Measurements from ENCODE around the gene VRK3. TPM values are rescaled to one million over a fixed set of nuclear protein-coding genes. Genes with fewer than 3 reads are reported as not detected.

The VRK3 gene
- polyA plus RNA-seq, 10 donors: 15.1 to 23.0 (median 19.6) TPM

GRCh38 chr19:49932041-49932451 lies 93.1 kb downstream of the VRK3 start:
- DNase-seq: no peak

GRCh38 chr19:49931293-49932040 lies 93.7 kb downstream of the VRK3 start:
- DNase-seq: no peak

- DNase-seq: no peak
These were observed 94.6 kb downstream of the VRK3 start for GRCh38 chr19:49930483-49931011.

DNA sequence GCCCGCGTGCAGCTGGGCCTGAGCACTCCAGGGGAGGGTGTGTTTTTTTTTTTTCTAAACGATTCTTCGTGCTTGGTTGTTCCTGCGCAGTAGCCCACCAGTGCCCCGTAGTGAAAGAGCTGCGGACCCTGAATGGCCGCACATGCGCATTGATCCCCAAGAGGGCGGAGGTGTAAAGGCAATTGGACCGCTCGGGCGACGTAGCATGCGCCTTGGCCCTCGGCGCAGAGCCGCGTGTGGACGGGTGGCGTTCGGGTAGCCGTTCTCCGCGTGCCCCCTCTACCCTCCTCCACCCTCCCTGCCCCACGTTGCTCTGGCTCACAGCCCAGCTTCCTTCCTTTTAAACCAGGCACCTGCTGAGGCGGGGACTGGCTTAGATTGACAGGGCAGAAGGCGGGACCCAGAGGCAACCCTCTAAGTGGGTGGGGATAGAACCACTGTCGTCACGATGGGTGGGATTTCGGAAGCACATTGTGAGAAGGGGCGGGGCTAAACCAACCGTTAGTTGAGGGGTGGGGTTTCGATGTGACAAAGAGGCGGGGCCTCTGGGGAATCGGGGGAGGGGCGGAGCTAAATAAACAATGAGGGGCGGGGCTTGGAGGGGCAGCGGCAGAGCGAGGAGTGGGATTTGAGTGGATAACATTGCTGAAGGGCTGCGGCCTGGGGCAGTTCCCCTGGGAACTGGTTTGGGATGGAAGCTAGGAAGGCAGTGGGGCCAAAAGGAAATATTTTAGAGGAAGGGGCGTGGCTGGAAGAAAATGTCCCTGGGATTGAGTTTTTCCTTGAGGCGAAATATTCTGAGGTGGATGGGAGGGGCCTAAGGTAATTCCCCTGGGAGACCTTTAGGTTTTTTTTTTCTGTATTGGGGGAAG lies 95.3 kb downstream of the VRK3 start:
- peak; percentile 93 to 98 (median 93) for DNase-seq

- peak; percentile 49 to 98 (median 96) for DNase-seq
These were observed 96.0 kb downstream of the VRK3 start, which contains the start of the genes ATF5 and NUP62 for GRCh38 chr19:49929121-49929610. Gene ATF5, plus strand, starts transcription at chr19:49929205. Its CDS starts 1,646 bp downstream, at chr19:49930851. Gene NUP62, minus strand, starts transcription at chr19:49929504. Its CDS starts 19,697 bp downstream, at chr19:49909807.

DNA sequence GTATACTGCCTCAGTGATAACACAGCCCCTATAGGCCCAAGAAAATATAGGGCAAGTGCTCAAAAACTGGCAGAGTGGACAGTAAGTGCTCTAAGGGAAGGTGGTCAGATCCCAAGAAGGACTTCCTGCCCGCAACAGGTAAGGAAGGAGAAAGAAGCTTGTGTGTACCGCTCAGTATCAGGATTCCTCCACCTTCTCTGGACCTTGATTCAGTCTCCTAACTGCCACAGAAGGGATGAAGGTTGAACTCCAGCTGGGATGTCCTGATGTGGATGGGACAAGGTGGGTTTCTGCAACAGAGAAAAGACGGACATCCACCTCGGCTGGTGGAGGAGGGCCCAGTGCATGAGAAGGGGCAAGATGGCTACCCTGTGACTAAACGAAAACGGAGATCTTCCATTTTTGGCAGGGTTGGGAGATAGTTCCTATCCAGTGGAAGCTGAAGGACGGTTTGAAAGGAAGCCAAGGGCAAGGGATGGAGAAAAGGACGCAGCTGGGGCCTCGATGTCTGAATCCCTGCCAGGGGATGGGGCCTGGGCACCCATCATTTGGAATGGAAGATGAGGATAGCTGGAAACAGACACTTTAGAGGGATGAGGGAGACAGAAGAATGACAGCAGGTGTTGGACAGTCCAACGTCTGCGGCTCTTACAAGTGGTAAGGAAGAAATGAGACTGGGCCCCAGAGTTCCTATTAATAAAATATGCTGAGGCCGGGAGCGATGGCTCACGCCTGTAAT lies 97.5 kb downstream of the VRK3 start:
- no peak for DNase-seq

- DNase-seq: no peak
These were observed 98.7 kb downstream of the VRK3 start for GRCh38 chr19:49926515-49926914.

Other genes starting within 250 kb of the VRK3 start
- 10 to 100 TPM; 13.3 to 21.5 (median 16.0) TPM for gene FUZ, start 212.1 kb downstream of the VRK3 start, polyA plus RNA-seq (ENCODE audit: insufficient read length in 10 of 10)
- gene MED25, start 207.1 kb downstream of the VRK3 start, polyA plus RNA-seq (ENCODE audit: insufficient read length in 10 of 10): 10 to 100 TPM; 22.4 to 33.5 (median 29.0) TPM
- gene PTOV1, start 174.2 kb downstream of the VRK3 start, polyA plus RNA-seq (ENCODE audit: insufficient read length in 10 of 10): 100 to 1,000 TPM; 162 to 212 (median 191) TPM
- gene PNKP, start 157.8 kb downstream of the VRK3 start, polyA plus RNA-seq (ENCODE audit: insufficient read length in 10 of 10): 10 to 100 TPM; 17.2 to 41.4 (median 26.2) TPM
- 10 to 100 TPM; 27.4 to 39.4 (median 32.2) TPM for gene AKT1S1, start 148.0 kb downstream of the VRK3 start, polyA plus RNA-seq (ENCODE audit: insufficient read length in 10 of 10)
- 10 to 100 TPM; 28.2 to 39.9 (median 31.9) TPM for gene TBC1D17, start 147.7 kb downstream of the VRK3 start, polyA plus RNA-seq (ENCODE audit: insufficient read length in 10 of 10)
- gene IL4I1, start 128.5 kb downstream of the VRK3 start, polyA plus RNA-seq (ENCODE audit: insufficient read length in 10 of 10): 1 to 10 TPM in 3 of 10 donors, under 1 TPM in 7; 0.46 to 1.2 (median 0.81) TPM
- 10 to 100 TPM; 14.5 to 30.1 (median 23.7) TPM for gene ATF5, start 96.2 kb downstream of the VRK3 start, polyA plus RNA-seq (ENCODE audit: insufficient read length in 10 of 10)
- 10 to 100 TPM; 39.3 to 61.8 (median 47.7) TPM for gene NUP62, start 95.9 kb downstream of the VRK3 start, polyA plus RNA-seq (ENCODE audit: insufficient read length in 10 of 10)
- gene SIGLEC11, start 64.2 kb downstream of the VRK3 start, polyA plus RNA-seq (ENCODE audit: insufficient read length in 10 of 10): 1 to 10 TPM in 2 of 10 donors, under 1 TPM in 8; 0.51 to 1.2 (median 0.80) TPM
- gene ZNF473, start 633 bp upstream of the VRK3 start, polyA plus RNA-seq (ENCODE audit: insufficient read length in 10 of 10): 1 to 10 TPM; 6.2 to 9.0 (median 7.5) TPM
- not detected for gene IZUMO2, start 137.9 kb upstream of the VRK3 start, polyA plus RNA-seq (ENCODE audit: insufficient read length in 10 of 10)
- 10 to 100 TPM; 20.0 to 42.5 (median 33.8) TPM for gene MYH14, start 178.2 kb upstream of the VRK3 start, polyA plus RNA-seq (ENCODE audit: insufficient read length in 10 of 10)

Data from muscle of back (tissue), 11 donors.